Measurements from ENCODE around the gene CTNNA3. TPM values are rescaled to one million over a fixed set of nuclear protein-coding genes. Genes with fewer than 3 reads are reported as not detected.

CTNNA3 gene
- total RNA-seq, 1 experiment from 2014 or later, result 0.32 TPM

GRCh38 chr10:66095610-66096009, 1600.4 kb downstream of the CTNNA3 start:
- Histone ChIP-seq H3K79me2 (ENCODE audit: insufficient read depth, low read length) (no peaks in the 10 kb centered on the region), H3K27me3 (ENCODE audit: insufficient read depth, low read length) (no peaks in the 10 kb centered on the region), H3K36me3 (ENCODE audit: control insufficient read depth in 1 of 2, insufficient read depth in 2 of 2, low read length in 2 of 2) (no peaks in the 10 kb centered on the region), H2AFZ (ENCODE audit: low read depth, low read length, poor library complexity, severe bottlenecking) (no peak overlapping the region), H3K4me1 (ENCODE audit: control insufficient read depth in 1 of 2, insufficient read depth in 2 of 2, low read length in 2 of 2) (no peaks in the 10 kb centered on the region), H3K27ac (ENCODE audit: low read depth, low read length) (no peak overlapping the region), H4K20me1 (ENCODE audit: insufficient read depth) (no peaks in the 10 kb centered on the region), H3K4me3 (replicated peaks in 1 of 2; ENCODE audit: low read depth in 1 of 2, low read length in 2 of 2) (no peak overlapping the region), H3K9me3 (ENCODE audit: control insufficient read depth in 1 of 2, insufficient read depth in 1 of 2, low read depth in 1 of 2, low read length in 2 of 2) (no peaks in the 10 kb centered on the region), H3K9me2 (ENCODE audit: insufficient read depth) (no peaks in the 10 kb centered on the region), H3K4me2 (ENCODE audit: low read length) (no peak overlapping the region), H3K9ac (ENCODE audit: low read length) (no peak overlapping the region)
- CTCF ChIA-PET, result no interaction called here
- intact Hi-C loops (cut with micrococcal nuclease), result no loop called here
- DNase-seq (ENCODE audit: low read depth, low spot score), result no peak
- no TSS peak for BruUV-seq (replicated peaks)
- POLR2A ChIA-PET, result no interaction called here
- TF ChIP-seq ZBTB33 (IDR thresholded peaks at IDR 0.05; ENCODE audit: extremely low read depth, insufficient replicate concordance, low read length) (no peak), EGR1 (IDR thresholded peaks at IDR 0.05; ENCODE audit: low read depth) (no peak), POLR2AphosphoS5 (IDR thresholded peaks at IDR 0.05; ENCODE audit: low read depth, low read length) (no peak), SP1 (IDR thresholded peaks at IDR 0.05; ENCODE audit: low read depth) (no peak), CBX3 (IDR thresholded peaks at IDR 0.05; ENCODE audit: low read depth) (no peak), CTCF (IDR thresholded peaks at IDR 0.05 in 2 of 3, conservative IDR thresholded peaks at IDR 0.05 in 1 of 3; ENCODE audit: borderline replicate concordance in 1 of 3, insufficient read depth in 1 of 3, low read depth in 2 of 3, low read length in 2 of 3) (no peak), TCF7L2 (IDR thresholded peaks at IDR 0.05; ENCODE audit: borderline replicate concordance, extremely low read depth, insufficient read depth, insufficient read length) (no peak), POLR2A (IDR thresholded peaks at IDR 0.05; ENCODE audit: borderline replicate concordance, extremely low read depth, insufficient read depth, insufficient read length) (no peak), CEBPB (IDR thresholded peaks at IDR 0.05; ENCODE audit: low read depth) (no peak), EZH2 (IDR thresholded peaks at IDR 0.05) (no peak), RAD21 (IDR thresholded peaks at IDR 0.05; ENCODE audit: low read depth) (no peak), ATF3 (IDR thresholded peaks at IDR 0.05) (no peak)
- RAD21 ChIA-PET (ENCODE audit: low non-redundant PET in 1 of 2, low total read pairs in 2 of 2, uncharacterized antibody in 2 of 2, unreplicated experiment in 2 of 2), result no interaction called here
- no peak for ATAC-seq
